ENCODE data around the gene DUSP22. TPM values are rescaled to one million over a fixed set of nuclear protein-coding genes. Genes with fewer than 3 reads are reported as not detected.

Gene DUSP22
- total RNA-seq, 1 donor from 2014 or later: 34.9 TPM

- no peak overlapping the region for H2AFZ ChIP-seq (ENCODE audit: low read depth, low read length)
Observed at GRCh38 chr6:364609-365540, 72.6 kb downstream of the DUSP22 start.

DNA sequence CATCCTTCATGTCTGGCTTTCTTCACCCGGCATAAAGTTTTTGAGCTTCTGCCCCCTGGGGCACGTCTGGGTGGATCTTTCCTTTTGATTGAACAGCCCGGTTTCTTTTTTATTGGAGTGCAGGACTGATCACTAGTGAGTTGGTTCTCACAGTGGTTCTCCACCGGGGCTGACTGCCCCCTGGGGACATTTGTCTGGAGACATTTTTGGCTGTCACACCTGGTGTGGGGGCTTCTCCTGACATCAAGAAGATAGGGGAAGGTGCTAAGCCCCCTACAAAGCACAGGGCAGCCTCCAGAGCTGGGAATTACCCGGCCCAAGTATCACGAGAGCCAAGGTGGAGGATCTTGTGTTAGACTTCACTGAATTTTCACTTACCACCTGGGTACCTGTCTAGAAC, 73.5 kb downstream of the DUSP22 start:
- no peak overlapping the region for H2AFZ ChIP-seq (ENCODE audit: low read depth, low read length)
- no peak for FAIRE-seq
- H3K4me3 ChIP-seq (ENCODE audit: insufficient read depth, low read depth, low read length): no peak overlapping the region
- Mint-ChIP-seq H3K4me1 (ENCODE audit: low read depth, unreplicated experiment) (no peaks in the 10 kb centered on the region), H3K9me3 (ENCODE audit: unreplicated experiment) (peaks cover 18% of the 10 kb centered on the region), H3K27ac (ENCODE audit: unreplicated experiment) (no peak overlapping the region), H3K4me3 (ENCODE audit: unreplicated experiment) (no peak overlapping the region), H3K36me3 (ENCODE audit: low read depth, unreplicated experiment) (no peaks in the 10 kb centered on the region), H3K27me3 (ENCODE audit: low read depth, unreplicated experiment) (peaks cover 12% of the 10 kb centered on the region)
- no peak overlapping the region for H3K27ac ChIP-seq (ENCODE audit: low read depth, low read length)
- peaks cover 11% of the 10 kb centered on the region for H3K27me3 ChIP-seq (ENCODE audit: insufficient read depth, low read length)
- H4K20me1 ChIP-seq (ENCODE audit: insufficient read depth, low read length): no peaks in the 10 kb centered on the region
- H3K4me2 ChIP-seq (ENCODE audit: low read length): no peak overlapping the region
- H3K36me3 ChIP-seq (ENCODE audit: insufficient read depth, low read length): no peaks in the 10 kb centered on the region
- peaks cover 9% of the 10 kb centered on the region for H3K9me3 ChIP-seq (ENCODE audit: insufficient read depth, low read depth, low read length)
- H3K79me2 ChIP-seq (ENCODE audit: insufficient read depth, low read length): no peaks in the 10 kb centered on the region
- H3K4me1 ChIP-seq (ENCODE audit: insufficient read depth, low read length): no peaks in the 10 kb centered on the region
- H3K9ac ChIP-seq (ENCODE audit: low read length): no peak overlapping the region
- TF ChIP-seq, protein P1, sequence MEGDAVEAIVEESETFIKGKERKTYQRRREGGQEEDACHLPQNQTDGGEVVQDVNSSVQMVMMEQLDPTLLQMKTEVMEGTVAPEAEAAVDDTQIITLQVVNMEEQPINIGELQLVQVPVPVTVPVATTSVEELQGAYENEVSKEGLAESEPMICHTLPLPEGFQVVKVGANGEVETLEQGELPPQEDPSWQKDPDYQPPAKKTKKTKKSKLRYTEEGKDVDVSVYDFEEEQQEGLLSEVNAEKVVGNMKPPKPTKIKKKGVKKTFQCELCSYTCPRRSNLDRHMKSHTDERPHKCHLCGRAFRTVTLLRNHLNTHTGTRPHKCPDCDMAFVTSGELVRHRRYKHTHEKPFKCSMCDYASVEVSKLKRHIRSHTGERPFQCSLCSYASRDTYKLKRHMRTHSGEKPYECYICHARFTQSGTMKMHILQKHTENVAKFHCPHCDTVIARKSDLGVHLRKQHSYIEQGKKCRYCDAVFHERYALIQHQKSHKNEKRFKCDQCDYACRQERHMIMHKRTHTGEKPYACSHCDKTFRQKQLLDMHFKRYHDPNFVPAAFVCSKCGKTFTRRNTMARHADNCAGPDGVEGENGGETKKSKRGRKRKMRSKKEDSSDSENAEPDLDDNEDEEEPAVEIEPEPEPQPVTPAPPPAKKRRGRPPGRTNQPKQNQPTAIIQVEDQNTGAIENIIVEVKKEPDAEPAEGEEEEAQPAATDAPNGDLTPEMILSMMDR (IDR thresholded peaks at IDR 0.05; ENCODE audit: insufficient read depth, low read depth, low read length): no peak
- TF ChIP-seq EZH2 (IDR thresholded peaks at IDR 0.05; ENCODE audit: insufficient read depth, low read length): no peak
- DNase-seq (ENCODE audit: low read depth): no peak

More at GRCh38 chr6:364609-365540, 72.6 kb downstream of the DUSP22 start:
- Mint-ChIP-seq H3K4me1 (ENCODE audit: low read depth, unreplicated experiment) (no peaks in the 10 kb centered on the region), H3K4me3 (ENCODE audit: unreplicated experiment) (no peak overlapping the region), H3K27me3 (ENCODE audit: low read depth, unreplicated experiment) (peaks cover 8% of the 10 kb centered on the region), H3K9me3 (ENCODE audit: unreplicated experiment) (peaks cover 11% of the 10 kb centered on the region), H3K36me3 (ENCODE audit: low read depth, unreplicated experiment) (no peaks in the 10 kb centered on the region), H3K27ac (ENCODE audit: unreplicated experiment) (no peak overlapping the region)
- H3K4me3 ChIP-seq (ENCODE audit: insufficient read depth, low read depth, low read length): no peak overlapping the region
- no peaks in the 10 kb centered on the region for H3K36me3 ChIP-seq (ENCODE audit: insufficient read depth, low read length)
- DNase-seq (ENCODE audit: low read depth): no peak
- H3K4me1 ChIP-seq (ENCODE audit: insufficient read depth, low read length): no peaks in the 10 kb centered on the region
- peaks cover 9% of the 10 kb centered on the region for H3K9me3 ChIP-seq (ENCODE audit: insufficient read depth, low read depth, low read length)
- H3K27me3 ChIP-seq (ENCODE audit: insufficient read depth, low read length): peaks cover 6% of the 10 kb centered on the region
- H3K79me2 ChIP-seq (ENCODE audit: insufficient read depth, low read length): no peaks in the 10 kb centered on the region
- FAIRE-seq: no peak
- no peak overlapping the region for H3K27ac ChIP-seq (ENCODE audit: low read depth, low read length)
- TF ChIP-seq, protein P1 (IDR thresholded peaks at IDR 0.05; ENCODE audit: insufficient read depth, low read depth, low read length): no peak
- TF ChIP-seq EZH2 (IDR thresholded peaks at IDR 0.05; ENCODE audit: insufficient read depth, low read length): no peak
- no peak overlapping the region for H3K4me2 ChIP-seq (ENCODE audit: low read length)
- H3K9ac ChIP-seq (ENCODE audit: low read length): no peak overlapping the region
- H4K20me1 ChIP-seq (ENCODE audit: insufficient read depth, low read length): no peaks in the 10 kb centered on the region
